HCT116 (cell line): Measurements from ENCODE around the gene RFTN1. TPM values are rescaled to one million over a fixed set of nuclear protein-coding genes. Genes with fewer than 3 reads are reported as not detected.

Experiments
- ATAC-seq: fragments of 200-7000 bp; cut with Tn5 transposase; 2 replicates; pipeline ENCODE4 v1.9.1; 2020; ENCODE audit warnings: mild to moderate bottlenecking, moderate library complexity
- BruUV-seq: library from RNA; stranded (reverse); fragments of 400-500 nt; replicated peaks from 2 replicates; lab custom pipeline; 2021; lab: Mats Ljungman, UMichigan
- CTCF ChIA-PET: fragments of 300-600 bp; sonication (Branson Sonifier 250); formaldehyde crosslinking; loops from one replicate; lab custom pipeline; 2021; ENCODE audit warnings: antibody characterized with exemption; lab: Charles Lee
- POLR2A ChIA-PET: fragments of 300-600, 350-600 bp; sonication (Branson Sonifier 250); formaldehyde crosslinking; loops from one replicate; lab custom pipeline; 2021; ENCODE audit warnings: antibody characterized with exemption; lab: Charles Lee
- RAD21 ChIA-PET, 2 experiments: fragments of 300-600 bp; sonication (Branson Sonifier 250); formaldehyde crosslinking; loops; one replicate each; lab custom pipeline; 2023; ENCODE audit warnings: low total read pairs in 2 of 2; ENCODE audit not compliant: uncharacterized antibody in 2 of 2, unreplicated experiment in 2 of 2, low non-redundant PET in 1 of 2; lab: Charles Lee
- DNase-seq: peaks from one replicate; pipeline ENCODE4 v3.0.0-alpha.2; 2010; ENCODE audit warnings: low read depth, low spot score
- H2AFZ ChIP-seq: fragments of 200-600 bp; shearing (Covaris generic), sonication (generic); 2 replicates; pipeline ENCODE4 v1.6.1; 2017; ENCODE audit warnings: low read depth, mixed run types, mixed read lengths, antibody characterized with exemption, low read length; ENCODE audit not compliant: poor library complexity, severe bottlenecking
- H3K27ac ChIP-seq: 2 replicates; pipeline ENCODE4 v1.5.1; 2012; ENCODE audit warnings: low read depth, low read length
- H3K27me3 ChIP-seq: fragments of 200-600 bp; sonication (generic); 2 replicates; pipeline ENCODE4 v1.6.1; 2016; ENCODE audit warnings: mixed run types, low read length, mixed read lengths; ENCODE audit not compliant: insufficient read depth
- H3K36me3 ChIP-seq, 2 experiments: fragments of 200-500 bp in 1 of 2; fragments of 200-600 bp in 1 of 2; sonication (Bioruptor generic) in 1 of 2; sonication (generic) in 1 of 2; 2 replicates each; pipeline versions ENCODE4 v1.5.1 to v1.6.1; 2014 to 2016; ENCODE audit warnings: low read length in 2 of 2, inconsistent platforms in 1 of 2, mixed read lengths in 1 of 2, mixed run types in 1 of 2; ENCODE audit not compliant: insufficient read depth in 2 of 2, control insufficient read depth in 1 of 2
- H3K4me1 ChIP-seq, 2 experiments: fragments of 200-600 bp in 1 of 2; sonication (generic) in 1 of 2; 2 replicates each; pipeline versions ENCODE4 v1.5.1 to v1.6.1; 2012 to 2017; ENCODE audit warnings: low read length in 2 of 2, inconsistent platforms in 1 of 2, mild to moderate bottlenecking in 1 of 2, mixed read lengths in 1 of 2, mixed run types in 1 of 2, moderate library complexity in 1 of 2; ENCODE audit not compliant: insufficient read depth in 2 of 2, control insufficient read depth in 1 of 2
- H3K4me2 ChIP-seq: fragments of 200-600 bp; sonication (generic); 2 replicates; pipeline ENCODE4 v1.6.1; 2017; ENCODE audit warnings: mixed run types, low read length, mixed read lengths
- H3K4me3 ChIP-seq, 2 experiments: fragments of 200-600 bp in 1 of 2; sonication (generic) in 1 of 2; replicated peaks in 1 of 2; 2 replicates each; pipeline ENCODE4 v1.5.1; 2011 to 2016; ENCODE audit warnings: low read length in 2 of 2, control low read depth in 1 of 2, low read depth in 1 of 2, mild to moderate bottlenecking in 1 of 2, mixed read lengths in 1 of 2, mixed run types in 1 of 2
- H3K79me2 ChIP-seq: fragments of 200-600 bp; sonication (generic); 2 replicates; pipeline ENCODE4 v1.6.1; 2017; ENCODE audit warnings: mild to moderate bottlenecking, mixed run types, low read length, moderate library complexity, mixed read lengths; ENCODE audit not compliant: insufficient read depth
- H3K9ac ChIP-seq: fragments of 200-600 bp; sonication (generic); 2 replicates; pipeline ENCODE4 v1.6.1; 2016; ENCODE audit warnings: low read length, mixed read lengths
- H3K9me2 ChIP-seq: fragments of 200-600 bp; sonication (generic), shearing (Covaris generic); 2 replicates; pipeline ENCODE4 v1.6.1; 2017; ENCODE audit warnings: mixed run types, mild to moderate bottlenecking, moderate library complexity; ENCODE audit not compliant: insufficient read depth
- H3K9me3 ChIP-seq, 2 experiments: fragments of 200-500 bp in 1 of 2; fragments of 200-600 bp in 1 of 2; sonication (Bioruptor generic) in 1 of 2; sonication (generic) in 1 of 2; 2 replicates each; pipeline ENCODE4 v1.6.1; 2014 to 2017; ENCODE audit warnings: low read length in 2 of 2, mixed read lengths in 2 of 2, inconsistent platforms in 1 of 2, low read depth in 1 of 2, mild to moderate bottlenecking in 1 of 2, mixed run types in 1 of 2, moderate library complexity in 1 of 2; ENCODE audit not compliant: control insufficient read depth in 1 of 2, insufficient read depth in 1 of 2
- H4K20me1 ChIP-seq: fragments of 200-600 bp; sonication (generic), shearing (Covaris generic); 2 replicates; pipeline ENCODE4 v1.6.1; 2017; ENCODE audit warnings: mixed run types, mild to moderate bottlenecking, moderate library complexity; ENCODE audit not compliant: insufficient read depth
- CBX3 ChIP-seq: IDR thresholded peaks from 2 replicates; pipeline ENCODE4 v1.6.1; 2012; ENCODE audit warnings: low read depth
- CEBPB ChIP-seq: IDR thresholded peaks from 2 replicates; pipeline ENCODE4 v1.6.1; 2012; ENCODE audit warnings: low read depth
- ELF1 ChIP-seq: IDR thresholded peaks from 2 replicates; pipeline ENCODE4 v1.6.1; 2012; ENCODE audit warnings: low read depth, borderline replicate concordance
- EZH2 ChIP-seq: fragments of 200-600 bp; sonication (generic); IDR thresholded peaks from 2 replicates; pipeline ENCODE4 v1.6.1; 2017; ENCODE audit warnings: antibody characterized with exemption, mixed run types
- EZH2phosphoT487 ChIP-seq: fragments of 200-600 bp; IDR thresholded peaks from 2 replicates; pipeline ENCODE4 v1.6.1; 2018; ENCODE audit warnings: antibody characterized with exemption, borderline replicate concordance
- FOSL1 ChIP-seq: IDR thresholded peaks from 2 replicates; pipeline ENCODE4 v1.6.1; 2012; ENCODE audit warnings: low read depth
- JUND ChIP-seq: IDR thresholded peaks from 2 replicates; pipeline ENCODE4 v1.6.1; 2012
- POLR2A ChIP-seq: IDR thresholded peaks from 2 replicates; pipeline ENCODE4 v1.7.0; 2011; ENCODE audit warnings: borderline replicate concordance; ENCODE audit not compliant: insufficient read depth, insufficient read length; ENCODE audit errors: extremely low read depth
- RAD21 ChIP-seq: IDR thresholded peaks from 2 replicates; pipeline ENCODE4 v1.6.1; 2012; ENCODE audit warnings: low read depth, mild to moderate bottlenecking
- SIN3A ChIP-seq: IDR thresholded peaks from 2 replicates; pipeline ENCODE4 v1.6.1; 2012; ENCODE audit warnings: low read depth
- SP1 ChIP-seq: IDR thresholded peaks from 2 replicates; pipeline ENCODE4 v1.6.1; 2012; ENCODE audit warnings: low read depth
- SRF ChIP-seq: IDR thresholded peaks from 2 replicates; pipeline ENCODE4 v1.6.1; 2012; ENCODE audit warnings: low read depth
- TCF7L2 ChIP-seq: IDR thresholded peaks from 2 replicates; pipeline ENCODE4 v1.7.0; 2011; ENCODE audit warnings: borderline replicate concordance, inconsistent platforms; ENCODE audit not compliant: insufficient read depth, insufficient read length; ENCODE audit errors: extremely low read depth
- YY1 ChIP-seq: IDR thresholded peaks from 2 replicates; pipeline ENCODE4 v1.6.1; 2011; ENCODE audit warnings: low read length, low read depth, moderate library complexity, mild to moderate bottlenecking; ENCODE audit not compliant: insufficient replicate concordance; ENCODE audit errors: extremely low read depth
- ZFX ChIP-seq: fragments of 450-650 bp; IDR thresholded peaks from 2 replicates; pipeline ENCODE4 v1.6.1; 2017
- ZNF274 ChIP-seq: fragments of 200-500 bp; sonication (Bioruptor generic); IDR thresholded peaks from 2 replicates; pipeline ENCODE4 v1.6.1; 2014; ENCODE audit warnings: mild to moderate bottlenecking, low read depth, low read length, inconsistent platforms
- intact Hi-C: fragments of 100-400 bp; cut with micrococcal nuclease; formaldehyde crosslinking; loops from 2 replicates; pipeline ENCODE4 v1.10.0; 2022
- total RNA-seq: library from RNA; stranded (reverse); gene quantifications from one replicate; pipeline ENCODE4 v1.2.1, GENCODE V29; 2021; ENCODE audit not compliant: unreplicated experiment
- TF ChIP-seq, protein P1 (sequence below), 3 experiments: fragments of 200-600 bp in 1 of 3; sonication (generic) in 1 of 3; IDR thresholded peaks in 2 of 3; conservative IDR thresholded peaks in 1 of 3; 2 replicates each; pipeline ENCODE4 v1.5.1; 2012 to 2017; ENCODE audit warnings: low read depth in 2 of 3, low read length in 2 of 3, antibody characterized with exemption in 1 of 3, borderline replicate concordance in 1 of 3, control low read depth in 1 of 3, mild to moderate bottlenecking in 1 of 3, mixed read lengths in 1 of 3, mixed run types in 1 of 3, moderate library complexity in 1 of 3; ENCODE audit not compliant: insufficient read depth in 1 of 3
- TF ChIP-seq, protein P2 (sequence below): IDR thresholded peaks from 2 replicates; pipeline ENCODE4 v1.6.1; 2011; ENCODE audit warnings: mild to moderate bottlenecking, low read length, moderate library complexity; ENCODE audit not compliant: insufficient replicate concordance; ENCODE audit errors: extremely low read depth
- TF ChIP-seq, protein P3 (sequence below): IDR thresholded peaks from 2 replicates; pipeline ENCODE4 v1.6.1; 2012
- TF ChIP-seq, protein P4 (sequence below): IDR thresholded peaks from 2 replicates; pipeline ENCODE4 v1.6.1; 2012

Gene RFTN1
- total RNA-seq, 1 experiment from 2014 or later = 3.9 TPM

DNA sequence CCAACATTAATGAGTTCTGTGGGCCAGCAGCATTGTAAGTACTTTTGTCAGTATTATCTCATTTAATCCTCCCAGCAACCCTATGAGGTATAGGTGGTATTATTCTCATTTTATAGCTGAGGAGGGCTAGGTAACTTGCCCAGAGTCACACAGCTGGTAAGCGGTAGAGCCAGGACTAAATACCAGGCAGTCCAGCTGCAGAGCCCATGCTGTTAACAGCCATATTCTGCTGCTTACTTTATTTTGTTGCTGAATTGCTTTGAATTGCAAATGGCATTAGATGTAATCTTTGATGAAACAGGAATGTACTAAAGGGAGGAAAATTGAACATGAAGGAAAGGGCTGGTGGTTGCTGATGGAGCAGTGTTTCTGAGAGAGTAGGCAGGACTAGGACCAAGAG, 228.9 kb downstream of the RFTN1 start:
- Histone ChIP-seq H3K36me3 (peaks cover 4 to 10% of the 10 kb centered on the region in 2 experiments; a peak in 2 of 4 replicates), H3K27ac (no peak overlapping the region), H3K4me1 (no peaks in the 10 kb centered on the region), H3K4me2 (no peak overlapping the region), H3K9ac (no peak overlapping the region), H2AFZ (no peak overlapping the region), H3K9me3 (no peaks in the 10 kb centered on the region), H4K20me1 (no peaks in the 10 kb centered on the region), H3K4me3 (no peak overlapping the region), H3K27me3 (no peaks in the 10 kb centered on the region), H3K9me2 (no peaks in the 10 kb centered on the region), H3K79me2 (no peaks in the 10 kb centered on the region)
- BruUV-seq = no TSS peak
- no peak for DNase-seq
- intact Hi-C loops = no loop called here
- RAD21 ChIA-PET = no interaction called here
- no peak for TF ChIP-seq EZH2
- no peak for TF ChIP-seq ELF1
- TF ChIP-seq EZH2phosphoT487 = no peak
- TF ChIP-seq, protein P1, sequence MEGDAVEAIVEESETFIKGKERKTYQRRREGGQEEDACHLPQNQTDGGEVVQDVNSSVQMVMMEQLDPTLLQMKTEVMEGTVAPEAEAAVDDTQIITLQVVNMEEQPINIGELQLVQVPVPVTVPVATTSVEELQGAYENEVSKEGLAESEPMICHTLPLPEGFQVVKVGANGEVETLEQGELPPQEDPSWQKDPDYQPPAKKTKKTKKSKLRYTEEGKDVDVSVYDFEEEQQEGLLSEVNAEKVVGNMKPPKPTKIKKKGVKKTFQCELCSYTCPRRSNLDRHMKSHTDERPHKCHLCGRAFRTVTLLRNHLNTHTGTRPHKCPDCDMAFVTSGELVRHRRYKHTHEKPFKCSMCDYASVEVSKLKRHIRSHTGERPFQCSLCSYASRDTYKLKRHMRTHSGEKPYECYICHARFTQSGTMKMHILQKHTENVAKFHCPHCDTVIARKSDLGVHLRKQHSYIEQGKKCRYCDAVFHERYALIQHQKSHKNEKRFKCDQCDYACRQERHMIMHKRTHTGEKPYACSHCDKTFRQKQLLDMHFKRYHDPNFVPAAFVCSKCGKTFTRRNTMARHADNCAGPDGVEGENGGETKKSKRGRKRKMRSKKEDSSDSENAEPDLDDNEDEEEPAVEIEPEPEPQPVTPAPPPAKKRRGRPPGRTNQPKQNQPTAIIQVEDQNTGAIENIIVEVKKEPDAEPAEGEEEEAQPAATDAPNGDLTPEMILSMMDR (IDR thresholded peaks at IDR 0.05 in 2 of 3, conservative IDR thresholded peaks at IDR 0.05 in 1 of 3; ENCODE audit: borderline replicate concordance in 1 of 3, insufficient read depth in 1 of 3, low read depth in 2 of 3, low read length in 2 of 3) = no peak
- TF ChIP-seq ZFX = no peak
- no peak for TF ChIP-seq POLR2A
- TF ChIP-seq, protein P2, sequence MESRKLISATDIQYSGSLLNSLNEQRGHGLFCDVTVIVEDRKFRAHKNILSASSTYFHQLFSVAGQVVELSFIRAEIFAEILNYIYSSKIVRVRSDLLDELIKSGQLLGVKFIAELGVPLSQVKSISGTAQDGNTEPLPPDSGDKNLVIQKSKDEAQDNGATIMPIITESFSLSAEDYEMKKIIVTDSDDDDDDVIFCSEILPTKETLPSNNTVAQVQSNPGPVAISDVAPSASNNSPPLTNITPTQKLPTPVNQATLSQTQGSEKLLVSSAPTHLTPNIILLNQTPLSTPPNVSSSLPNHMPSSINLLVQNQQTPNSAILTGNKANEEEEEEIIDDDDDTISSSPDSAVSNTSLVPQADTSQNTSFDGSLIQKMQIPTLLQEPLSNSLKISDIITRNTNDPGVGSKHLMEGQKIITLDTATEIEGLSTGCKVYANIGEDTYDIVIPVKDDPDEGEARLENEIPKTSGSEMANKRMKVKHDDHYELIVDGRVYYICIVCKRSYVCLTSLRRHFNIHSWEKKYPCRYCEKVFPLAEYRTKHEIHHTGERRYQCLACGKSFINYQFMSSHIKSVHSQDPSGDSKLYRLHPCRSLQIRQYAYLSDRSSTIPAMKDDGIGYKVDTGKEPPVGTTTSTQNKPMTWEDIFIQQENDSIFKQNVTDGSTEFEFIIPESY = no peak
- TF ChIP-seq, protein P3, sequence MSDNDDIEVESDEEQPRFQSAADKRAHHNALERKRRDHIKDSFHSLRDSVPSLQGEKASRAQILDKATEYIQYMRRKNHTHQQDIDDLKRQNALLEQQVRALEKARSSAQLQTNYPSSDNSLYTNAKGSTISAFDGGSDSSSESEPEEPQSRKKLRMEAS = no peak
- no peak for TF ChIP-seq CEBPB
- TF ChIP-seq RAD21 = no peak
- TF ChIP-seq, protein P4, sequence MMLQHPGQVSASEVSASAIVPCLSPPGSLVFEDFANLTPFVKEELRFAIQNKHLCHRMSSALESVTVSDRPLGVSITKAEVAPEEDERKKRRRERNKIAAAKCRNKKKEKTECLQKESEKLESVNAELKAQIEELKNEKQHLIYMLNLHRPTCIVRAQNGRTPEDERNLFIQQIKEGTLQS = no peak
- no peak for TF ChIP-seq JUND
- no peak for TF ChIP-seq TCF7L2
- no peak for TF ChIP-seq SRF
- TF ChIP-seq SIN3A = no peak
- no peak for TF ChIP-seq FOSL1
- TF ChIP-seq ZNF274 = no peak
- no peak for TF ChIP-seq SP1
- TF ChIP-seq CBX3 = no peak
- TF ChIP-seq YY1 = no peak
- CTCF ChIA-PET = no interaction called here
- no peak for ATAC-seq
- POLR2A ChIA-PET = no interaction called here
